K562 (cell line): Measurements from ENCODE around the gene WLS. TPM values are rescaled to one million over a fixed set of nuclear protein-coding genes. Genes with fewer than 3 reads are reported as not detected.

Experiments used
- ATAC-seq: fragments of 200-7000 bp; cut with Tn5 transposase; 3 replicates; pipeline ENCODE4 v1.9.1; 2020; ENCODE audit warnings: moderate library complexity
- BruUV-seq: library from RNA; stranded (reverse); fragments of 400-500 nt; replicated peaks from 2 replicates; lab custom pipeline; 2021; lab: Mats Ljungman, UMichigan
- CTCF ChIA-PET: fragments of 300-600 bp; formaldehyde crosslinking; extraction: SDS; loops from one replicate; lab custom pipeline; 2021; ENCODE audit warnings: low intra/inter-chr PET ratio; lab: Yijun Ruan, JAX
- POLR2A ChIA-PET: fragments of 300-600, 350-650 bp; sonication (Branson Sonifier 250); formaldehyde crosslinking; extraction: SDS; loops from one replicate; lab custom pipeline; 2021; ENCODE audit warnings: antibody characterized with exemption, inconsistent platforms; lab: Yijun Ruan, JAX
- DNase-seq, 4 experiments: peaks; one replicate each; pipeline versions ENCODE4 v3.0.0 to v3.0.0-alpha.2; 2011 to 2018; ENCODE audit warnings: low spot score in 3 of 4, mixed read lengths in 3 of 4; ENCODE audit errors: extremely low read depth in 1 of 4
- FAIRE-seq: peaks from 2 replicates; lab custom pipeline; 2011; peaks lifted over from hg19 to GRCh38; lab: Jason Lieb, UNC
- H2AFZ ChIP-seq: 2 replicates; pipeline ENCODE4 v1.6.0; 2011; ENCODE audit warnings: low read depth, low read length, control low read depth, inconsistent platforms
- H3K27ac ChIP-seq: fragments of 200-600 bp; 3 replicates; pipeline ENCODE4 v1.8.0; 2011; ENCODE audit warnings: low read depth, mild to moderate bottlenecking, control low read depth, inconsistent platforms, low read length, moderate library complexity, mixed read lengths; ENCODE audit errors: extremely low read depth
- H3K27me3 ChIP-seq, 2 experiments: fragments of 300-600 bp in 1 of 2; 2 replicates in 1 of 2; 3 replicates in 1 of 2; pipeline versions ENCODE4 v1.6.0 to v1.8.0; 2011; ENCODE audit warnings: inconsistent platforms in 2 of 2, low read length in 2 of 2, mild to moderate bottlenecking in 1 of 2, mixed read lengths in 1 of 2, moderate library complexity in 1 of 2; ENCODE audit not compliant: control insufficient read depth in 2 of 2, insufficient read depth in 2 of 2
- H3K36me3 ChIP-seq: fragments of 300-600 bp; 3 replicates; pipeline ENCODE4 v1.8.0; 2011; ENCODE audit warnings: mild to moderate bottlenecking, low read length, inconsistent platforms; ENCODE audit not compliant: control insufficient read depth, insufficient read depth
- H3K4me1 ChIP-seq, 2 experiments: fragments of 200-600 bp in 1 of 2; replicated peaks in 1 of 2; 2 replicates in 1 of 2; 3 replicates in 1 of 2; pipeline versions ENCODE4 v1.5.1 to v1.8.0; 2011; ENCODE audit warnings: inconsistent platforms in 2 of 2, low read length in 2 of 2, mild to moderate bottlenecking in 1 of 2, mixed read lengths in 1 of 2, moderate library complexity in 1 of 2; ENCODE audit not compliant: control insufficient read depth in 2 of 2, insufficient read depth in 2 of 2
- H3K4me2 ChIP-seq: 2 replicates; pipeline ENCODE4 v1.6.1; 2011; ENCODE audit warnings: low read length, control low read depth, inconsistent platforms, mixed read lengths; ENCODE audit not compliant: insufficient read depth
- H3K4me3 ChIP-seq: fragments of 200-600 bp; sonication (generic), shearing (Covaris generic); 2 replicates; pipeline ENCODE4 v1.5.1; 2016; ENCODE audit warnings: control low read depth, inconsistent platforms
- H3K79me2 ChIP-seq: fragments of 200-600 bp; 3 replicates; pipeline ENCODE4 v1.8.0; 2011; ENCODE audit warnings: low read length, inconsistent platforms; ENCODE audit not compliant: control insufficient read depth, insufficient read depth
- H3K9ac ChIP-seq, 2 experiments: 2 replicates each; pipeline versions ENCODE4 v1.6.0 to v1.6.1; 2011; ENCODE audit warnings: low read depth in 2 of 2, low read length in 2 of 2, control low read depth in 1 of 2, inconsistent platforms in 1 of 2, mild to moderate bottlenecking in 1 of 2, mixed read lengths in 1 of 2; ENCODE audit not compliant: insufficient read depth in 1 of 2
- H3K9me1 ChIP-seq: one replicate; pipeline ENCODE4 v1.6.0; 2011; ENCODE audit warnings: inconsistent platforms, mild to moderate bottlenecking, low read length, moderate library complexity; ENCODE audit not compliant: control insufficient read depth, insufficient read depth
- H3K9me3 ChIP-seq: replicated peaks from 2 replicates; pipeline ENCODE4 v1.5.1; 2011; ENCODE audit warnings: low read depth, low read length, inconsistent platforms; ENCODE audit not compliant: control insufficient read depth, insufficient read depth
- H4K20me1 ChIP-seq: replicated peaks from 2 replicates; pipeline ENCODE4 v1.6.1; 2011; ENCODE audit warnings: low read length, inconsistent platforms, mixed read lengths; ENCODE audit not compliant: control insufficient read depth, insufficient read depth
- BCL6 ChIP-seq: fragments of 250-450 bp; sonication (Bioruptor Pico); IDR thresholded peaks from 2 replicates; pipeline ENCODE4 v1.4.0; 2020
- CSDE1 ChIP-seq, 2 experiments: fragments of 450-650 bp; IDR thresholded peaks; 2 replicates each; pipeline ENCODE4 v1.6.1; 2016; ENCODE audit warnings: mild to moderate bottlenecking in 1 of 2
- DNMT1 ChIP-seq: fragments of 450-650 bp; IDR thresholded peaks from 2 replicates; pipeline ENCODE4 v1.6.1; 2016; ENCODE audit warnings: antibody characterized with exemption, mild to moderate bottlenecking
- E2F3 ChIP-seq: fragments of 250-450 bp; sonication (Bioruptor Pico); IDR thresholded peaks from 2 replicates; pipeline ENCODE4 v1.4.0; 2020; ENCODE audit warnings: mild to moderate bottlenecking
- EP300 ChIP-seq: IDR thresholded peaks from 2 replicates; pipeline ENCODE4 v1.6.1; 2012; ENCODE audit warnings: low read length, improper control_type of control experiment
- ETV5 ChIP-seq: sonication (generic); formaldehyde crosslinking; IDR thresholded peaks from 2 replicates; pipeline ENCODE4 v1.4.0; 2020; ENCODE audit warnings: low read depth, mild to moderate bottlenecking, missing genetic modification reagents
- EZH2 ChIP-seq: IDR thresholded peaks from 2 replicates; pipeline ENCODE4 v1.6.1; 2012; ENCODE audit warnings: low read depth, mild to moderate bottlenecking, inconsistent platforms, low read length, borderline replicate concordance
- FOXJ3 ChIP-seq: sonication (generic); formaldehyde crosslinking; IDR thresholded peaks from 2 replicates; pipeline ENCODE4 v1.4.0; 2020; ENCODE audit warnings: mild to moderate bottlenecking, missing genetic modification reagents
- GTF2F1 ChIP-seq: IDR thresholded peaks from 2 replicates; pipeline ENCODE4 v1.6.1; 2011; ENCODE audit warnings: low read depth, low read length, improper control_type of control experiment
- HMBOX1 ChIP-seq: sonication (generic); IDR thresholded peaks from 2 replicates; pipeline ENCODE4 v1.6.1; 2016
- NCOR1 ChIP-seq: fragments of 450-650 bp; IDR thresholded peaks from 2 replicates; pipeline ENCODE4 v1.6.1; 2016; ENCODE audit warnings: mild to moderate bottlenecking, moderate library complexity
- NR3C1 ChIP-seq: sonication (generic); formaldehyde crosslinking; IDR thresholded peaks from 2 replicates; pipeline ENCODE4 v1.8.1; 2022; ENCODE audit warnings: missing genetic modification reagents
- RAD21 ChIP-seq, 2 experiments: fragments of 250-450 bp in 1 of 2; fragments of 450-650 bp in 1 of 2; sonication (Bioruptor Pico) in 1 of 2; formaldehyde crosslinking in 1 of 2; IDR thresholded peaks in 1 of 2; conservative IDR thresholded peaks in 1 of 2; 2 replicates each; pipeline versions ENCODE4 v1.4.0 to v1.8.0; 2020 to 2022; ENCODE audit warnings: mild to moderate bottlenecking in 2 of 2, moderate library complexity in 1 of 2
- SNRNP70 ChIP-seq: fragments of 200-400 bp; formaldehyde crosslinking; optimal IDR thresholded peaks from 2 replicates; pipeline ENCODE3; 2017; ENCODE audit warnings: low read depth, low read length
- TSC22D4 ChIP-seq: fragments of 450-650 bp; IDR thresholded peaks from 2 replicates; pipeline ENCODE4 v1.6.1; 2016; ENCODE audit warnings: missing genetic modification characterization, missing biosample characterization, control low read depth
- ZNF354B ChIP-seq: fragments of 250-450 bp; sonication (Bioruptor Pico); IDR thresholded peaks from 2 replicates; pipeline ENCODE4 v1.4.0; 2020
- ZNF589 ChIP-seq: fragments of 200-800 bp; sonication (Bioruptor generic); IDR thresholded peaks from 2 replicates; pipeline ENCODE4 v1.6.1; 2016; ENCODE audit warnings: low read depth, missing genetic modification characterization, missing compliant biosample characterization
- ZNF655 ChIP-seq: fragments of 250-450 bp; sonication (Bioruptor Pico); IDR thresholded peaks from 2 replicates; pipeline ENCODE4 v1.5.0; 2021
- ZNF668 ChIP-seq: fragments of 250-450 bp; sonication (Bioruptor Pico); IDR thresholded peaks from 2 replicates; pipeline ENCODE4 v1.8.0; 2022; ENCODE audit warnings: mild to moderate bottlenecking, inconsistent platforms
- ZNF717 ChIP-seq: fragments of 250-450 bp; sonication (Bioruptor Pico); IDR thresholded peaks from 2 replicates; pipeline ENCODE4 v1.5.0; 2021
- WGBS: fragments of 100-300 bp; shearing (Covaris generic); methylation state at CpG from one replicate; pipeline ENCODE4 v1.1.6; 2016; ENCODE audit warnings: low coverage, mixed read lengths; ENCODE audit not compliant: insufficient coverage; ENCODE audit errors: missing lambda C conversion rate; 5-methylcytosine and 5-hydroxymethylcytosine counted together
- in situ Hi-C: fragments of 300-500 bp; cut with MboI; formaldehyde crosslinking; loops from 4 replicates; pipeline ENCODE4 v1.15.0; 2018; ENCODE audit warnings: inconsistent platforms, mixed read lengths
- intact Hi-C: fragments of 100-400 bp; cut with micrococcal nuclease; formaldehyde crosslinking; loops from 2 replicates; pipeline ENCODE4 v1.14.2; 2022
- polyA plus RNA-seq, 8 experiments: library from polyadenylated mRNA; depleted of rRNA in 4 of 8; stranded (reverse) in 5 of 8; unstranded in 3 of 8; fragments of >200 nt; fragmentation: Nextera tagmentation in 2 of 8; fragmentation: Illumina TruSeq in 1 of 8; extraction: Ambion mirVana in 2 of 8; extraction: Trizol in 1 of 8; gene quantifications; 2 replicates each; pipeline versions ENCODE4 v1.2.1 to v1.2.3, GENCODE V29; 2011 to 2014; ENCODE audit warnings: inconsistent platforms in 1 of 8, missing spikeins in 1 of 8
- total RNA-seq, 7 experiments: library from RNA; depleted of rRNA in 6 of 7; stranded (reverse); fragments of >200 nt in 6 of 7; fragmentation: Illumina TruSeq in 2 of 7; extraction: Trizol in 2 of 7; gene quantifications; 2 replicates each; pipeline versions ENCODE4 v1.2.1 to v1.2.3, GENCODE V29; 2011 to 2021; ENCODE audit warnings: low replicate concordance in 1 of 7

The WLS gene
- total and polyA plus RNA-seq, 9 of the 15 experiments (the other 6 are each of a cell fraction or from before 2014, with no cell fraction given): 0.47 TPM; not detected in 8

- no peak for TF ChIP-seq ZNF717 (CRISPR knock-in tag)
Observed at GRCh38 chr1:68230484-68230802, 1.9 kb downstream of the WLS start (continued).

GRCh38 chr1:68229650-68230483 is 2.5 kb downstream of the WLS start:
- Histone ChIP-seq H3K27me3 (peaks cover 18 to 28% of the 10 kb centered on the region in 2 experiments; a peak in 3 of 5 replicates), H3K9ac (no peak overlapping the region), H3K36me3 (no peaks in the 10 kb centered on the region), H4K20me1 (no peaks in the 10 kb centered on the region), H3K79me2 (no peaks in the 10 kb centered on the region), H3K9me3 (no peaks in the 10 kb centered on the region), H3K9me1 (no peaks in the 10 kb centered on the region), H3K4me1 (no peaks in the 10 kb centered on the region; a peak in 2 of 5 replicates), H3K4me3 (no peak overlapping the region), H3K4me2 (no peak overlapping the region), H3K27ac (no peak overlapping the region), H2AFZ (no peak overlapping the region)
- in situ Hi-C loops (no loop called here), intact Hi-C loops (no loop called here)
- TF ChIP-seq NCOR1: no peak
- TF ChIP-seq CSDE1 (IDR thresholded peaks at IDR 0.05): no peak
- TF ChIP-seq ZNF655 (CRISPR knock-in tag): no peak
- no peak for TF ChIP-seq ZNF589 (CRISPR knock-in tag)
- TF ChIP-seq BCL6 (CRISPR knock-in tag): no peak
- TF ChIP-seq ZNF668: no peak
- no peak for TF ChIP-seq SNRNP70
- TF ChIP-seq RAD21 (CRISPR knock-in tag; conservative IDR thresholded peaks at IDR 0.05 in 1 of 2, IDR thresholded peaks at IDR 0.05 in 1 of 2): no peak
- TF ChIP-seq ETV5 (CRISPR knock-in tag): no peak
- no peak for TF ChIP-seq EZH2
- TF ChIP-seq NR3C1 (CRISPR knock-in tag): no peak
- no peak for TF ChIP-seq GTF2F1
- no peak for TF ChIP-seq E2F3 (CRISPR knock-in tag)
- TF ChIP-seq TSC22D4 (tag): no peak
- no peak for TF ChIP-seq HMBOX1
- TF ChIP-seq FOXJ3 (CRISPR knock-in tag): no peak
- TF ChIP-seq ZNF354B (CRISPR knock-in tag): no peak
- TF ChIP-seq DNMT1: no peak
- TF ChIP-seq EP300: no peak
- BruUV-seq: no TSS peak
- ChIA-PET POLR2A (no interaction called here), CTCF (no interaction called here)
- DNase-seq (no peak), FAIRE-seq (no peak), ATAC-seq (no peak)
- 0% methylated on average over 7 of the region's 7 CpGs for WGBS
